ENCODE data around the gene HGF. TPM values are rescaled to one million over a fixed set of nuclear protein-coding genes. Genes with fewer than 3 reads are reported as not detected.

The HGF gene
- polyA plus RNA-seq, 3 donors, result 18.6 to 24.0 (median 18.9) TPM

DNA sequence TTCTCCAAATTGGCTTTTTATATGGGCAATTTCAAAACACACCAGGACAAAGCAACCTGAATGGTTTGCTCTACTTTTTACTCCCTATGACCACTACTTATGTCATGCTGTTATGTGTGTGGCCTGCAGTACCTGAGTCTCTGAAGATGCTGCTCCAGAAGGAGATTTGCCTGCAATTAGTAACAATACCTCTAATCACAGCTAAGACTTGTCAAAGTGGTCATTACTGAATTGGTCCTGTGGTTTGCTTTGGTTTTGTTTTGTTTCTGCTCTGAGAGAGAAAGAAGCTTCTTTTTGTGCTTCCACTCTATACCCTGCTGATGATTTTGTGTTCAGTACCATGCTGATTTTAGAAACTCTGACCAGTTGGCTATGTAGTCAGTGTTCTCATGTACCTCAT lies 25.5 kb downstream of the HGF start:
- Histone ChIP-seq H4K20me1 (ENCODE audit: insufficient read depth, low read length) (no peaks in the 10 kb centered on the region), H3K27me3 (ENCODE audit: control insufficient read depth in 2 of 2, insufficient read depth in 2 of 2, low read length in 2 of 2) (no peaks in the 10 kb centered on the region), H3K9me3 (replicated peaks in 1 of 2; ENCODE audit: control insufficient read depth in 1 of 2, insufficient read depth in 1 of 2, low read length in 2 of 2) (no peaks in the 10 kb centered on the region), H3K36me3 (replicated peaks in 1 of 2; ENCODE audit: control insufficient read depth in 1 of 2, insufficient read depth in 2 of 2, low read length in 2 of 2) (peaks cover 42 to 72% of the 10 kb centered on the region in 2 donors), H3K4me2 (replicated peaks; ENCODE audit: extremely low read depth, low read length, poor library complexity, severe bottlenecking) (no peak overlapping the region), H3K4me3 (replicated peaks in 1 of 3; ENCODE audit: low read depth in 2 of 3, low read length in 3 of 3) (no peak overlapping the region), H3K9ac (ENCODE audit: insufficient read depth, low read length, poor library complexity, severe bottlenecking) (no peak overlapping the region), H3K79me2 (ENCODE audit: insufficient read depth, low read length) (no peaks in the 10 kb centered on the region), H3K27ac (ENCODE audit: low read depth in 1 of 2, low read length in 2 of 2) (no peak overlapping the region), H3K4me1 (ENCODE audit: control insufficient read depth in 1 of 2, insufficient read depth in 2 of 2, low read length in 2 of 2) (no peaks in the 10 kb centered on the region), H2AFZ (ENCODE audit: insufficient read depth, low read depth, low read length, poor library complexity, severe bottlenecking) (no peak overlapping the region)
- TF ChIP-seq CTCF (IDR thresholded peaks at IDR 0.05), result no peak
- Mint-ChIP-seq H3K27ac (peak overlapping the region in 1 of 7 donors; percentile 24), H3K4me3 (no peak overlapping the region), H3K9me3 (no peaks in the 10 kb centered on the region), H3K27me3 (ENCODE audit: low read depth in 3 of 3) (peaks cover 0 to 1% (median 0%) of the 10 kb centered on the region in 3 donors), H3K36me3 (peaks cover 54 to 67% of the 10 kb centered on the region in 2 donors), H3K4me1 (no peaks in the 10 kb centered on the region)
- no peak for DNase-seq
- intact Hi-C loops (cut with micrococcal nuclease), result no loop called here

- peaks cover 0 to 1% (median 0%) of the 10 kb centered on the region in 3 donors for H3K27me3 Mint-ChIP-seq (ENCODE audit: low read depth in 3 of 3)
- no peak for DNase-seq
- no peak for TF ChIP-seq CTCF (IDR thresholded peaks at IDR 0.05)
These were observed 26.2 kb downstream of the HGF start for GRCh38 chr7:81743665-81744064.

More at GRCh38 chr7:81743665-81744064, 26.2 kb downstream of the HGF start:
- no peaks in the 10 kb centered on the region for H3K9me3 Mint-ChIP-seq
- Histone ChIP-seq H3K9me3 (replicated peaks in 1 of 2; ENCODE audit: control insufficient read depth in 1 of 2, insufficient read depth in 1 of 2, low read length in 2 of 2) (no peaks in the 10 kb centered on the region), H3K79me2 (ENCODE audit: insufficient read depth, low read length) (no peaks in the 10 kb centered on the region), H2AFZ (ENCODE audit: insufficient read depth, low read depth, low read length, poor library complexity, severe bottlenecking) (no peak overlapping the region), H3K4me1 (ENCODE audit: control insufficient read depth in 1 of 2, insufficient read depth in 2 of 2, low read length in 2 of 2) (no peaks in the 10 kb centered on the region), H3K4me3 (replicated peaks in 1 of 3; ENCODE audit: low read depth in 2 of 3, low read length in 3 of 3) (no peak overlapping the region), H3K27me3 (ENCODE audit: control insufficient read depth in 2 of 2, insufficient read depth in 2 of 2, low read length in 2 of 2) (no peaks in the 10 kb centered on the region), H4K20me1 (ENCODE audit: insufficient read depth, low read length) (no peaks in the 10 kb centered on the region), H3K4me2 (replicated peaks; ENCODE audit: extremely low read depth, low read length, poor library complexity, severe bottlenecking) (no peak overlapping the region), H3K27ac (ENCODE audit: low read depth in 1 of 2, low read length in 2 of 2) (peak overlapping the region in 1 of 2 donors; percentile 23), H3K9ac (ENCODE audit: insufficient read depth, low read length, poor library complexity, severe bottlenecking) (no peak overlapping the region), H3K36me3 (replicated peaks in 1 of 2; ENCODE audit: control insufficient read depth in 1 of 2, insufficient read depth in 2 of 2, low read length in 2 of 2) (peaks cover 44 to 78% of the 10 kb centered on the region in 2 donors)
- H3K36me3 Mint-ChIP-seq, result peaks cover 58 to 74% of the 10 kb centered on the region in 2 donors
- H3K27ac Mint-ChIP-seq, result peak overlapping the region in 1 of 7 donors; percentile 24
- 88% methylated on average over 1 of the region's 4 CpGs for WGBS (ENCODE audit: insufficient coverage)
- intact Hi-C loops (cut with micrococcal nuclease), result no loop called here
- H3K4me1 Mint-ChIP-seq, result no peaks in the 10 kb centered on the region
- H3K4me3 Mint-ChIP-seq, result no peak overlapping the region
